Testis (tissue), 5 donors: ENCODE results near the gene VWA7. TPM values are rescaled to one million over a fixed set of nuclear protein-coding genes. Genes with fewer than 3 reads are reported as not detected.
"Not testable (repeated sequence)": the region's sequence is repeated elsewhere in the genome, so short reads cannot be mapped to it uniquely, and the experiment has no call there.

Experiments used
- DNase-seq: peaks from one replicate; pipeline ENCODE4 v3.0.0-alpha.2; 2019
- H3K27ac ChIP-seq, 2 donors: fragments of 200-600 bp; sonication (generic); one replicate each; pipeline ENCODE4 v1.5.1; 2019
- H3K27me3 ChIP-seq: fragments of 200-600 bp; sonication (generic); one replicate; pipeline ENCODE4 v1.5.1; 2019
- H3K36me3 ChIP-seq: fragments of 200-600 bp; sonication (generic); one replicate; pipeline ENCODE4 v1.5.1; 2017; ENCODE audit warnings: low read depth; ENCODE audit errors: missing control alignments
- H3K4me1 ChIP-seq: fragments of 200-600 bp; sonication (generic); one replicate; pipeline ENCODE4 v1.5.1; 2019
- H3K4me3 ChIP-seq, 2 donors: fragments of 200-600 bp; sonication (generic); one replicate each; pipeline ENCODE4 v1.5.1; 2017 to 2019
- H3K9me3 ChIP-seq: fragments of 200-600 bp; sonication (generic); one replicate; pipeline ENCODE4 v1.5.1; 2017
- POLR2A ChIP-seq: fragments of 450-650 bp; IDR thresholded peaks from one replicate; pipeline ENCODE4 v1.6.1; 2017; ENCODE audit warnings: antibody characterized with exemption, mild to moderate bottlenecking, moderate library complexity
- WGBS, 2 donors: methylation state at CpG; one replicate each; pipeline ENCODE4 v1.1.5; 2018; 5-methylcytosine and 5-hydroxymethylcytosine counted together
- intact Hi-C: fragments of 100-400 bp; cut with DNase I; formaldehyde crosslinking; loops from one replicate; pipeline ENCODE4 v1.15.1; 2023; ENCODE audit warnings: low total_unique reads
- long read RNA-seq, 2 donors: transcript quantifications; one replicate each; lab custom pipeline, GENCODE V29; 2026
- polyA plus RNA-seq: library from polyadenylated mRNA; stranded (reverse); fragments of 350-450 nt; fragmentation: Illumina TruSeq; extraction: RNeasy Lipid Tissue Mini Kit (QIAGEN cat#74804); gene quantifications from one replicate; pipeline ENCODE4 v1.2.3, GENCODE V29; 2014; ENCODE audit warnings: low read depth, low replicate concordance; ENCODE audit not compliant: insufficient read depth
- total RNA-seq, 2 donors: library from RNA; depleted of rRNA; stranded (reverse); fragments of >200 nt; gene quantifications; one replicate each; pipeline ENCODE4 v1.2.3, GENCODE V29; 2016
- TF ChIP-seq, protein P1 (sequence below), 3 experiments: fragments of 450-650 bp in 2 of 3; fragments of 200-600 bp in 1 of 3; sonication (generic) in 1 of 3; IDR thresholded peaks; one replicate each; pipeline ENCODE4 v1.5.1; 2016 to 2019; ENCODE audit warnings: antibody characterized with exemption in 3 of 3, mild to moderate bottlenecking in 2 of 3, moderate library complexity in 1 of 3

Gene VWA7
- total RNA-seq, result 1 to 10 TPM; 3.1 to 6.3 TPM
- 2.7 TPM for polyA plus RNA-seq
- long read RNA-seq, donor 1, result 0 reads
- long read RNA-seq, donor 2, result 0 reads

DNA sequence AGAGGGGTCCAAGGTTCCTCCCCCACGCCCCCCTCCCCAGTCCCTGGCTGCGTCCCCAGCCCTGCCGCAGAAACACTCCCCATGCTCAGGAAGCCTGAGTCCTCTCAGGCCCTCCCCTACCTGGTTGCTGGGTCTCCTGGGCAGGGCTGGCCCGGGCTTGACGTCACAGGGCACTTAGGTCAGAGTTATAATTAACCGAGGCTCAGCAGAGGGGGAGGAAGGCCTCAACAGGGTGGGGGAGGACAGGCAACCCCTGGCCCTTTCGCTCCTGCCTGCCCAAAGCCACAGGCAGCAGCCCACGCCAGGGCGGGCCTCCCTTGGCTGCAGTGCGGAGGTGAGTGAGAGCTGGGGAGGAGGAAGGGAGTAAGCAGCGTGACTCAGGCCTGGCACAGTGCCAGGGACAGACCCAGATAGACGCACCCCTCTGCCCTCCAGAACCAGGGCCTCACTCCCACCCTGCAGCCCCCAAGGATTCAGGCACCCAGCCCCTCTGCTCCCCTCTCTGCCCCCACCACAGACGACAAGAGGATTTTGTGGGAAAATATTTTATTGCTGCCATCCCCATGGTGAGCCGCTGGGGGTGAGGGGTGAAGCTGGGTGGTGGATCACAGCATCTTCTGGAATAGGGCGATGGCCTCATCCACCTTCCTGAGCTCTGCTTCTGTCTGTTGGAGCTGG lies at the start of gene VWA7:
Gene VWA7, minus strand, starts transcription at position 340 of the 678 bp plus-strand sequence. CDS start 549 bp downstream, outside the sequence.
- Histone ChIP-seq H3K4me3 (no peak within 1 kb of the TSS), H3K36me3 (no peaks in the 10 kb centered on the region)
- 31 to 40% methylated on average over 7 to 15 of the region's 15 CpGs for WGBS, 2 donors

GRCh38 chr6:31826793-31827285 lies 49.7 kb upstream of the VWA7 start:
- peak; percentile 91 for DNase-seq
- Histone ChIP-seq H3K9me3 (no peaks in the 10 kb centered on the region), H3K36me3 (no peaks in the 10 kb centered on the region), H3K27me3 (no peaks in the 10 kb centered on the region), H3K27ac (peak overlapping the region; percentile 96 to 99), H3K4me3 (peak overlapping the region; percentile 55 to 69), H3K4me1 (peaks cover 25% of the 10 kb centered on the region)
- WGBS, 2 donors, result 1% methylated on average over 13 of the region's 13 CpGs
- intact Hi-C loops, result no loop called here
- TF ChIP-seq, protein P1, sequence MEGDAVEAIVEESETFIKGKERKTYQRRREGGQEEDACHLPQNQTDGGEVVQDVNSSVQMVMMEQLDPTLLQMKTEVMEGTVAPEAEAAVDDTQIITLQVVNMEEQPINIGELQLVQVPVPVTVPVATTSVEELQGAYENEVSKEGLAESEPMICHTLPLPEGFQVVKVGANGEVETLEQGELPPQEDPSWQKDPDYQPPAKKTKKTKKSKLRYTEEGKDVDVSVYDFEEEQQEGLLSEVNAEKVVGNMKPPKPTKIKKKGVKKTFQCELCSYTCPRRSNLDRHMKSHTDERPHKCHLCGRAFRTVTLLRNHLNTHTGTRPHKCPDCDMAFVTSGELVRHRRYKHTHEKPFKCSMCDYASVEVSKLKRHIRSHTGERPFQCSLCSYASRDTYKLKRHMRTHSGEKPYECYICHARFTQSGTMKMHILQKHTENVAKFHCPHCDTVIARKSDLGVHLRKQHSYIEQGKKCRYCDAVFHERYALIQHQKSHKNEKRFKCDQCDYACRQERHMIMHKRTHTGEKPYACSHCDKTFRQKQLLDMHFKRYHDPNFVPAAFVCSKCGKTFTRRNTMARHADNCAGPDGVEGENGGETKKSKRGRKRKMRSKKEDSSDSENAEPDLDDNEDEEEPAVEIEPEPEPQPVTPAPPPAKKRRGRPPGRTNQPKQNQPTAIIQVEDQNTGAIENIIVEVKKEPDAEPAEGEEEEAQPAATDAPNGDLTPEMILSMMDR (IDR thresholded peaks at IDR 0.05), result peak in 1 of 3 experiments; percentile 7
- peak; percentile 81 for TF ChIP-seq POLR2A

More for the DNA sequence above, at the start of gene VWA7:
- H3K27me3 ChIP-seq, result no peaks in the 10 kb centered on the region
- TF ChIP-seq, protein P1 (IDR thresholded peaks at IDR 0.05), result no peak
- TF ChIP-seq POLR2A, result no peak
- no peaks in the 10 kb centered on the region for H3K9me3 ChIP-seq
- peak within 1 kb of the TSS in 1 of 2 donors; percentile 19 for H3K27ac ChIP-seq
- H3K4me1 ChIP-seq, result peaks cover 12% of the 10 kb centered on the region
- intact Hi-C loops, result no loop called here
- DNase-seq, result peak; percentile 85

GRCh38 chr6:31825553-31825952 lies 48.4 kb upstream of the VWA7 start:
- H3K27me3 ChIP-seq, result no peaks in the 10 kb centered on the region

DNA sequence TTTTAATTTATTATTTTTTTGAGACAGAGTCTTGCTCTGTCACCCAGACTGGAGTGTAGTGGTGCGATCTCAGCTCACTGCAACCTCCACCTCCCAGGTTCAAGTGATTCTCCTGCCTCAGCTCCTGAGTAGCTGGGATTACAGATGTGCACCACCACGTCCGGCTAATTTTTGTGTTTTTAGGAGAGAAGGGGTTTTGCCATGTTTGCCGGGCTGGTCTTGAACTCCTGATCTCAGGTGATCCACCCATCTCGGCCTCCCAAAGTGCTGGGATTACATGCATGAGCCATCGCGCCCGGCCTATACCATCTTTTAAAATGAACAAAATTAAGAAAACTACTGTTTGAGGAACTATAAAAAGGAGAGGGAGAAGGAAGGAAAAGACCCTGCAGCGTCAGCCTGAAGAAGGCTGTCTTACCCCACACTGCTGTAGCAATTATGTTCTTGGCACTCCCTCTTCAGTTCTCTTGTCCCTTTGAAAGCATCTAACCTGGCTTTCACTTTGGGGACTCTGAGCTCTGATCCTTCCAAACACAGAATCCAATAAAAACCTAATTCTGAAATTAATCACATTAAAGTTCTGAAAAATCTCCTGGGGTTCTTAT lies 46.6 kb upstream of the VWA7 start:
- H3K27ac ChIP-seq, result peak overlapping the region; percentile 99 to 100
- H3K27me3 ChIP-seq, H3K36me3 ChIP-seq, intact Hi-C loops, DNase-seq, H3K9me3 ChIP-seq, H3K4me3 ChIP-seq: not testable (repeated sequence)
- 87 to 88% methylated on average over 9 of the region's 9 CpGs for WGBS, 2 donors
- H3K4me1 ChIP-seq, result peaks cover 28% of the 10 kb centered on the region

More at GRCh38 chr6:31825553-31825952, 48.4 kb upstream of the VWA7 start:
- Histone ChIP-seq H3K4me3 (no peak overlapping the region), H3K36me3 (no peaks in the 10 kb centered on the region), H3K4me1 (peaks cover 25% of the 10 kb centered on the region), H3K9me3 (no peaks in the 10 kb centered on the region), H3K27ac (peak overlapping the region; percentile 96 to 99)
- no peak for TF ChIP-seq POLR2A
- TF ChIP-seq, protein P1 (IDR thresholded peaks at IDR 0.05), result no peak
- no peak for DNase-seq
- 44 to 66% methylated on average over 4 of the region's 4 CpGs for WGBS, 2 donors
- intact Hi-C loops, result no loop called here

DNA sequence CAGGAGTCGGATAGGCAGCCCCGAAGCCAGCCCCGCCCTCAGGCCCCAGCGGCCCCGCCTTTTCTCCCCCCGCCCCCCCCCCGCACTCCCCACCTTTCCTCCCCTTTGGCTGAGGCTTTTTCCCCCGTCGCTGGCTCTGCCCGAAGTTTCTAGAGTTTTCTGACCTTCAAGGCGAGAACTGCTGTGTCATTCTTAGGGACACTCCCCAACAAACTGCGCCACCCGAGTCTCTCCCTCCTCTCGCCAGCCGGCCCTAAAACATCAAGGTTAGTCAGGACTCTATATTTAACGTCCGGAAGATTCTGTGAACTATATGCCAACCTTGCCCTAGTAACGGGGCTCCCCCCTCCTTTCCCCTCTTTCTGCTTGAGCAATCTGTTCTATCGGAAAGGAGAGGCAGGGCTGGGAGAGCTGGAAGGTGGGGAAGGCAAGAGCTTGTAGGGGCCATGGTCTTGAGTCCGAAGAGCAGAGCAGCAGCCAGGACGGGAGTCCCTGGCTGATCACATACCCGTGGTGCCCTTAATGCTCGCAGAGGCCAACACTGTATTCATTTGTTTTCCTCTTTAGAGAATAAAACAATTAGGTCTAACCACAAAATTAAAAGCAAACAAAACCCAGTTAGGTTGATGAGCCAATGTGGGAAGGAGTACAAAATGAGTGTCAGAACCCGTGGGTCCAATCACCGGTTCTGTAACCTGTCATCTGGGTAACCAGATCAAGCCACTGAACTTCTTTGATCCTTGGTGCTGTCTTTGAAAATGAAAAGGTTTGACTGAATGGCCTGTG lies 45.1 kb upstream of the VWA7 start:
- H3K4me1 ChIP-seq, result peaks cover 28% of the 10 kb centered on the region
- intact Hi-C loops, result no loop called here
- no peaks in the 10 kb centered on the region for H3K36me3 ChIP-seq
- no peaks in the 10 kb centered on the region for H3K27me3 ChIP-seq
- TF ChIP-seq, protein P1 (IDR thresholded peaks at IDR 0.05), result no peak
- peak; percentile 85 for TF ChIP-seq POLR2A
- H3K27ac ChIP-seq, result peak overlapping the region; percentile 99 to 100
- peak; percentile 89 for DNase-seq
- WGBS, 2 donors, result 0% methylated on average over 25 of the region's 25 CpGs
- no peaks in the 10 kb centered on the region for H3K9me3 ChIP-seq
- H3K4me3 ChIP-seq, result peak overlapping the region; percentile 53 to 75
